Esophagus squamous epithelium (tissue), 5 donors: Measurements from ENCODE around the gene TMEM269. TPM values are rescaled to one million over a fixed set of nuclear protein-coding genes. Genes with fewer than 3 reads are reported as not detected.

ENCODE experiments used
- DNase-seq: peaks from one replicate; lab custom pipeline; 2025; lab: John Stamatoyannopoulos, UW
- H3K27ac ChIP-seq, 4 donors: fragments of 200-600 bp; sonication (generic); one replicate each; pipeline ENCODE4 v1.5.1; 2016 to 2019; ENCODE audit warnings: mild to moderate bottlenecking in 1 of 4
- H3K27me3 ChIP-seq, 4 donors: fragments of 200-600 bp; sonication (generic); 1 replicate in 3 of 4; 2 replicates in 1 of 4; pipeline versions ENCODE4 v1.5.1 to v1.6.0; 2017 to 2021; ENCODE audit warnings: antibody characterized with exemption in 1 of 4
- H3K36me3 ChIP-seq, 3 donors: fragments of 200-600 bp; sonication (generic); one replicate each; pipeline ENCODE4 v1.5.1; 2016 to 2019
- H3K4me1 ChIP-seq, 3 donors: fragments of 200-600 bp; sonication (generic); one replicate each; pipeline ENCODE4 v1.5.1; 2017 to 2019
- H3K4me3 ChIP-seq, 4 donors: fragments of 200-600 bp; sonication (generic); 1 replicate in 3 of 4; 2 replicates in 1 of 4; pipeline ENCODE4 v1.5.1; 2016 to 2019; ENCODE audit warnings: mild to moderate bottlenecking in 2 of 4, moderate library complexity in 1 of 4
- H3K9me3 ChIP-seq, 3 donors: fragments of 200-600 bp; sonication (generic); one replicate each; pipeline ENCODE4 v1.5.1; 2016 to 2019
- POLR2A ChIP-seq, 4 donors: fragments of 450-650 bp; IDR thresholded peaks; one replicate each; pipeline ENCODE4 v1.6.1; 2017; ENCODE audit warnings: antibody characterized with exemption in 4 of 4, mild to moderate bottlenecking in 4 of 4, moderate library complexity in 3 of 4
- WGBS, 2 donors: methylation state at CpG; one replicate each; pipeline ENCODE4 v1.1.5; 2018; 5-methylcytosine and 5-hydroxymethylcytosine counted together
- intact Hi-C: fragments of 100-400 bp; cut with DNase I; formaldehyde crosslinking; loops from one replicate; pipeline ENCODE4 v1.15.0; 2022
- total RNA-seq, 4 donors: library from RNA; depleted of rRNA; stranded (reverse); fragments of >200 nt; gene quantifications; one replicate each; pipeline ENCODE4 v1.1.0, GENCODE V29; 2016
- TF ChIP-seq, protein P1 (sequence below), 6 experiments: fragments of 450-650 bp in 4 of 6; fragments of 200-600 bp in 2 of 6; sonication (generic) in 2 of 6; IDR thresholded peaks; one replicate each; pipeline ENCODE4 v1.5.1; 2016 to 2019; ENCODE audit warnings: antibody characterized with exemption in 6 of 6, mild to moderate bottlenecking in 4 of 6, moderate library complexity in 4 of 6
- donor health status: DM: yes; HTN: yes; CAD: no.

Gene TMEM269
- total RNA-seq, 4 donors from 2014 or later, result not detected

DNA sequence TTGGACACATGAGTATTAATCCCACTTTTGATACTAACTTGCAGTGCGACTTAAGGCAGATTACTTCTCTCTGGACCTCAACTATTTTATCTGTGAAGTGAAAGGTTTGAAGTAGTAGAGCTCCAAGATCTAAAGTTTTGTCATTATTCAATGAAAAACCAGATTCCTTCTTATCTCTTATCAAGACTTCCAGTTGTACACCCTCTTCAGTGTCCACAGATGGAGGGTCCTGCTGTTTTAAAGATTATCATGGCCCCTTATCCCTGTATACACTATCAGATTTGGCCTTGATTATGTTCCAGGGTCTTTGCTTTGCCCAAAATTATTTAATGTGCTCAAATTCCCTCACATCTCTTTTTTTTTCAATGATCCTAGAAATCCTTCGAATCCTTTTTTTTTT lies 16.6 kb upstream of the TMEM269 start:
- intact Hi-C loops, result no loop called here
- 73 to 80% methylated on average over 2 of the region's 2 CpGs for WGBS, 2 donors
- DNase-seq, result no peak
- H3K4me1 ChIP-seq, result peaks cover 10 to 54% (median 16%) of the 10 kb centered on the region in 3 donors
- peak overlapping the region in 3 of 4 donors; percentile 63 to 97 (median 77) for H3K4me3 ChIP-seq
- H3K27ac ChIP-seq, result peak overlapping the region in 1 of 4 donors; percentile 93
- H3K9me3 ChIP-seq, result no peaks in the 10 kb centered on the region
- H3K36me3 ChIP-seq, result peaks cover 0 to 11% (median 0%) of the 10 kb centered on the region in 3 donors
- TF ChIP-seq, protein P1, sequence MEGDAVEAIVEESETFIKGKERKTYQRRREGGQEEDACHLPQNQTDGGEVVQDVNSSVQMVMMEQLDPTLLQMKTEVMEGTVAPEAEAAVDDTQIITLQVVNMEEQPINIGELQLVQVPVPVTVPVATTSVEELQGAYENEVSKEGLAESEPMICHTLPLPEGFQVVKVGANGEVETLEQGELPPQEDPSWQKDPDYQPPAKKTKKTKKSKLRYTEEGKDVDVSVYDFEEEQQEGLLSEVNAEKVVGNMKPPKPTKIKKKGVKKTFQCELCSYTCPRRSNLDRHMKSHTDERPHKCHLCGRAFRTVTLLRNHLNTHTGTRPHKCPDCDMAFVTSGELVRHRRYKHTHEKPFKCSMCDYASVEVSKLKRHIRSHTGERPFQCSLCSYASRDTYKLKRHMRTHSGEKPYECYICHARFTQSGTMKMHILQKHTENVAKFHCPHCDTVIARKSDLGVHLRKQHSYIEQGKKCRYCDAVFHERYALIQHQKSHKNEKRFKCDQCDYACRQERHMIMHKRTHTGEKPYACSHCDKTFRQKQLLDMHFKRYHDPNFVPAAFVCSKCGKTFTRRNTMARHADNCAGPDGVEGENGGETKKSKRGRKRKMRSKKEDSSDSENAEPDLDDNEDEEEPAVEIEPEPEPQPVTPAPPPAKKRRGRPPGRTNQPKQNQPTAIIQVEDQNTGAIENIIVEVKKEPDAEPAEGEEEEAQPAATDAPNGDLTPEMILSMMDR (IDR thresholded peaks at IDR 0.05), result no peak
- no peak for TF ChIP-seq POLR2A (IDR thresholded peaks at IDR 0.05)
- H3K27me3 ChIP-seq, result no peaks in the 10 kb centered on the region

DNA sequence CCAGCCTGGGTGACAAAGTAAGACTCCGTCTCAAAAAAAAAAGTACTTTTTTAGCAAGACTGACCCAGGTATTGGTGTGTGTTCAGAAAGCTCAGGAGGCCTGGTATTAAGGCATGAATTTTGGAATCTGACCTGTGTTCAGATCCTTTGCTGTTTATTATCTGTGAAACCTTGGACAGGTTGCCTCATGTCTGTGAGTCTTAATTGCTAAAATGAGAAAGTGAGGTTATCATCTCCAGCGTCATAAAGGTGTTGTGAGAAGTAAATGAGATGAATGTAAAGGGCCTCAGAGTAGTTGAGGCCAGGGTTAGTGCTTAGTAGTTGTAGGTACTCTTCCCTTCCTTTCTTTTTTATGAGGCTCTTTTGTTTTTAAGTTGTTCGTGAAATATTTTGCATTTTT lies 15.0 kb upstream of the TMEM269 start:
- no peak overlapping the region for H3K27ac ChIP-seq
- H3K36me3 ChIP-seq, result peaks cover 0 to 27% (median 6%) of the 10 kb centered on the region in 3 donors
- no peak for DNase-seq
- no peaks in the 10 kb centered on the region for H3K27me3 ChIP-seq
- H3K9me3 ChIP-seq, result no peaks in the 10 kb centered on the region
- TF ChIP-seq, protein P1 (IDR thresholded peaks at IDR 0.05), result no peak
- TF ChIP-seq POLR2A (IDR thresholded peaks at IDR 0.05), result no peak
- 85 to 88% methylated on average over 3 of the region's 3 CpGs for WGBS, 2 donors
- intact Hi-C loops, result no loop called here
- peaks cover 10 to 43% (median 16%) of the 10 kb centered on the region in 3 donors for H3K4me1 ChIP-seq
- H3K4me3 ChIP-seq, result no peak overlapping the region

DNA sequence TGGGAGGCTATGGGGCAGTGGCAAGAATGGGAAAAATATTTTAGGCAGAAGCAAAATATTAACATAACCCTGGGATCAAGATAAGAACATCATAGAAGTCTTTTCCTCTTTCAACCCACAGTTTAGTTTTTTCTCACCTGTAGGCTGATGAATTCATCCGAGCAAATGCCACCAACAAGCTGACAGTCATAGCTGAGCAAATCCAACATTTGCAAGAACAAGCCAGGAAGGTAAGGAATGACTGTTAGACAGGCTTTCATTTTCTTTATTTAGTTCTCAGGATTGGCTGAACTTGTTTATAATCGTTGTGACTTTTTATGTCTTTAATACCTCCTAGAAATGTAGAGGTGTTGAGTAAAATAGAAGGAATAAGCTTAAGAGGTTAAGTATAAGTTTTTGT lies 11.4 kb upstream of the TMEM269 start:
- intact Hi-C loops, result no loop called here
- Histone ChIP-seq H3K36me3 (peaks cover 4 to 63% (median 17%) of the 10 kb centered on the region in 3 donors), H3K27me3 (no peaks in the 10 kb centered on the region), H3K4me3 (no peak overlapping the region), H3K9me3 (no peaks in the 10 kb centered on the region), H3K27ac (no peak overlapping the region), H3K4me1 (peaks cover 0 to 15% (median 10%) of the 10 kb centered on the region in 3 donors)
- TF ChIP-seq, protein P1 (IDR thresholded peaks at IDR 0.05), result no peak
- TF ChIP-seq POLR2A (IDR thresholded peaks at IDR 0.05), result no peak
- DNase-seq, result no peak
- 50% methylated on average over 2 of the region's 2 CpGs for WGBS, 2 donors

DNA sequence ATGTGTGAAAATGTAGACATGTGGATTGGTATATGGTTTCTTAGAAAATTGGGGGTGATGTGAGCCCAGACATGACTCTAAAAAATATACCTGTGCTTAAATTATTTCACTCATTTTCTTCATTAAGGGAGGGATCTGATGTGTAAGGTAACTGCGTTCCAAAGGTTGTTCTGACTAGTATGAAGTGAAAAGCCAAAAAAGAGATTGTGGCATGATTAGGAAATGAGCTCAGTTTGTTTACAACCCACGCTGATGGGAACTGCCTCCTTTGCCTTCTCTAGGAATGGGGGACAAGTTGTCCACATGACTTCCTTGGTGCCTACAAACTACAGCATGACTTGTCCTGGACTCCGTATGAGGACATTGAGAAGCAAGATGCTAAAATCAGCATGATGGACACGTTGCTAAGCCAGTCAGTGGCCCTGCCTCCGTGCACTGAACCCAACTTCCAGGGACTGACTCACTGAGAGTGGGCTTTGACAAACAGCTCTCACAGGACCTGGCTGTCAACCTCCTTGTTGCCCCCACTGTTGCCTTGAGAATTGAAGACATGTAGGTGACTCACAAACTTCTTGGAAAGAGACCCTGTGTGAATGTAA lies 9.8 kb upstream of the TMEM269 start:
- TF ChIP-seq, protein P1 (IDR thresholded peaks at IDR 0.05), result no peak
- TF ChIP-seq POLR2A (IDR thresholded peaks at IDR 0.05), result no peak
- intact Hi-C loops, result no loop called here
- 79 to 92% methylated on average over 3 to 5 of the region's 5 CpGs for WGBS, 2 donors

DNA sequence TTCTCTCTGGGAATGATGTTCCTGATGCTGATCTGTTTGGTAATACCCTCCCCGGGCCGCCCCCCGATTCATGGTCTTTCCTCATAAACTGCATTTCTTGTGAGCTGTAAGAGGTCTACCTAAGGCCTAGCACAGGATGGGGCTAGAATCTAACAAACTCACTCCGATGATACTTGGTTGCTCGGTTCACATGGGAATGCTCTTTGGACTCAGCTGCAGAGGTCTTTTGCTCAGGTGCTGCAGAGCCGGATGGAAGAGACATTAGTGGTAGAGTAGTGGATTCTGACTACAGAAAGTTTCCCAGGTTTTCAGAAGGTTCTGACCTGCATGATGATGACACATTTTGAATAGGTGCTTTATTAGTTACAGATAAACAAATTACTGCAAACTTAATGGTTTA lies 8.3 kb upstream of the TMEM269 start:
- 94 to 100% methylated on average over 4 to 6 of the region's 6 CpGs for WGBS, 2 donors
- peaks cover 4 to 85% (median 17%) of the 10 kb centered on the region in 3 donors for H3K36me3 ChIP-seq
- intact Hi-C loops, result no loop called here

More for the DNA sequence above, 9.8 kb upstream of the TMEM269 start:
- Histone ChIP-seq H3K27ac (no peak overlapping the region), H3K27me3 (no peaks in the 10 kb centered on the region), H3K9me3 (no peaks in the 10 kb centered on the region), H3K36me3 (peaks cover 4 to 71% (median 17%) of the 10 kb centered on the region in 3 donors), H3K4me1 (no peaks in the 10 kb centered on the region), H3K4me3 (no peak overlapping the region)
- no peak for DNase-seq

More for the DNA sequence above, 8.3 kb upstream of the TMEM269 start:
- H3K4me1 ChIP-seq, result no peaks in the 10 kb centered on the region
- TF ChIP-seq, protein P1 (IDR thresholded peaks at IDR 0.05), result no peak
- no peak for TF ChIP-seq POLR2A (IDR thresholded peaks at IDR 0.05)
- H3K27ac ChIP-seq, result no peak overlapping the region
- no peak for DNase-seq
- H3K9me3 ChIP-seq, result no peaks in the 10 kb centered on the region
- H3K4me3 ChIP-seq, result no peak overlapping the region
- no peaks in the 10 kb centered on the region for H3K27me3 ChIP-seq
